HEK293 (cell line): ENCODE data around the gene ATP8A1.

Experiments used
- CTCF ChIA-PET: fragments of 350-600 bp; formaldehyde crosslinking; extraction: SDS; loops from one replicate; lab custom pipeline; 2021; ENCODE audit warnings: antibody characterized with exemption; lab: Yijun Ruan, JAX
- POLR2A ChIA-PET: fragments of 300-600 bp; formaldehyde crosslinking; extraction: SDS; loops from one replicate; lab custom pipeline; 2020; ENCODE audit warnings: antibody characterized with exemption, inconsistent platforms; lab: Yijun Ruan, JAX
- H3K27ac ChIP-seq: fragments of 200-500 bp; sonication (Bioruptor generic); 2 replicates; pipeline ENCODE4 v1.5.1; 2014; ENCODE audit warnings: low read depth, low read length, control low read depth, inconsistent platforms; ENCODE audit errors: extremely low read depth
- H3K36me3 ChIP-seq, 2 experiments: fragments of 200-500 bp in 1 of 2; sonication (Bioruptor generic) in 1 of 2; 1 replicate in 1 of 2; 2 replicates in 1 of 2; pipeline ENCODE4 v1.5.1; 2014 to 2017; ENCODE audit warnings: inconsistent platforms in 2 of 2, low read length in 2 of 2; ENCODE audit not compliant: control insufficient read depth in 2 of 2, insufficient read depth in 1 of 2
- H3K4me1 ChIP-seq: fragments of 200-500 bp; sonication (Bioruptor generic); 2 replicates; pipeline ENCODE4 v1.5.1; 2014; ENCODE audit warnings: mild to moderate bottlenecking, low read length, inconsistent platforms; ENCODE audit not compliant: control insufficient read depth, insufficient read depth
- H3K4me3 ChIP-seq: 2 replicates; pipeline ENCODE4 v1.5.1; 2011; ENCODE audit warnings: low read depth, mild to moderate bottlenecking, control low read depth, low read length, moderate library complexity
- H3K9me3 ChIP-seq: fragments of 200-500 bp; sonication (Bioruptor generic); 2 replicates; pipeline ENCODE4 v1.5.1; 2014; ENCODE audit warnings: low read depth, low read length, inconsistent platforms; ENCODE audit not compliant: control insufficient read depth, insufficient read depth
- AEBP2 ChIP-seq: fragments of 450-650 bp; formaldehyde crosslinking; IDR thresholded peaks from 2 replicates; pipeline ENCODE4 v1.5.1; 2016; ENCODE audit warnings: missing biosample characterization, missing genetic modification characterization, borderline replicate concordance
- BCL11B ChIP-seq: fragments of 450-650 bp; formaldehyde crosslinking; IDR thresholded peaks from 2 replicates; pipeline ENCODE4 v1.5.1; 2016; ENCODE audit warnings: low read depth, missing biosample characterization, missing genetic modification characterization
- HOXA7 ChIP-seq: sonication (generic); formaldehyde crosslinking; IDR thresholded peaks from 2 replicates; pipeline ENCODE4 v1.8.1; 2022; ENCODE audit warnings: missing genetic modification reagents, borderline replicate concordance
- KLF1 ChIP-seq: fragments of 450-650 bp; formaldehyde crosslinking; IDR thresholded peaks from 2 replicates; pipeline ENCODE4 v1.5.1; 2016; ENCODE audit warnings: missing biosample characterization, missing genetic modification characterization
- KLF17 ChIP-seq: fragments of 450-650 bp; formaldehyde crosslinking; IDR thresholded peaks from 2 replicates; pipeline ENCODE4 v1.5.1; 2016; ENCODE audit warnings: missing biosample characterization, missing genetic modification characterization
- KLF9 ChIP-seq: fragments of 450-650 bp; formaldehyde crosslinking; IDR thresholded peaks from 2 replicates; pipeline ENCODE4 v1.5.1; 2016; ENCODE audit warnings: missing biosample characterization, missing genetic modification characterization, low read depth
- MZF1 ChIP-seq: fragments of 450-650 bp; formaldehyde crosslinking; IDR thresholded peaks from 2 replicates; pipeline ENCODE4 v1.5.1; 2017; ENCODE audit warnings: missing biosample characterization, missing genetic modification characterization, borderline replicate concordance
- PRDM6 ChIP-seq: fragments of 450-650 bp; formaldehyde crosslinking; IDR thresholded peaks from 2 replicates; pipeline ENCODE4 v1.5.1; 2017; ENCODE audit warnings: missing biosample characterization, missing genetic modification characterization
- REPIN1 ChIP-seq: fragments of 450-650 bp; formaldehyde crosslinking; IDR thresholded peaks from 2 replicates; pipeline ENCODE4 v1.5.1; 2017; ENCODE audit warnings: missing biosample characterization, missing genetic modification characterization, low read depth
- SP3 ChIP-seq: fragments of 450-650 bp; formaldehyde crosslinking; IDR thresholded peaks from 2 replicates; pipeline ENCODE4 v1.5.1; 2016; ENCODE audit warnings: missing biosample characterization, missing genetic modification characterization
- WT1 ChIP-seq: fragments of 450-650 bp; formaldehyde crosslinking; IDR thresholded peaks from 2 replicates; pipeline ENCODE4 v1.5.1; 2016; ENCODE audit warnings: missing biosample characterization, missing genetic modification characterization
- ZBTB21 ChIP-seq: fragments of 450-650 bp; formaldehyde crosslinking; IDR thresholded peaks from 2 replicates; pipeline ENCODE4 v1.5.1; 2017; ENCODE audit warnings: missing biosample characterization, missing genetic modification characterization
- ZNF114 ChIP-seq: fragments of 450-650 bp; formaldehyde crosslinking; IDR thresholded peaks from 2 replicates; pipeline ENCODE4 v1.5.0; 2017; ENCODE audit warnings: missing biosample characterization, missing genetic modification characterization
- ZNF169 ChIP-seq: fragments of 450-650 bp; formaldehyde crosslinking; IDR thresholded peaks from 2 replicates; pipeline ENCODE4 v1.5.1; 2016; ENCODE audit warnings: missing biosample characterization, missing genetic modification characterization
- ZNF18 ChIP-seq: fragments of 450-650 bp; formaldehyde crosslinking; IDR thresholded peaks from 2 replicates; pipeline ENCODE4 v1.5.1; 2016; ENCODE audit warnings: missing biosample characterization, missing genetic modification characterization
- ZNF184 ChIP-seq: fragments of 450-650 bp; IDR thresholded peaks from 2 replicates; pipeline ENCODE4 v1.5.1; 2018; ENCODE audit warnings: missing biosample characterization, mild to moderate bottlenecking, missing genetic modification characterization
- ZNF391 ChIP-seq: fragments of 450-650 bp; formaldehyde crosslinking; IDR thresholded peaks from 2 replicates; pipeline ENCODE4 v1.5.1; 2016; ENCODE audit warnings: low read depth, missing biosample characterization, missing genetic modification characterization, borderline replicate concordance
- ZNF394 ChIP-seq: fragments of 450-650 bp; formaldehyde crosslinking; IDR thresholded peaks from 2 replicates; pipeline ENCODE4 v1.5.1; 2016; ENCODE audit warnings: missing biosample characterization, missing genetic modification characterization, mild to moderate bottlenecking, moderate library complexity, borderline replicate concordance
- ZNF558 ChIP-seq: fragments of 450-650 bp; formaldehyde crosslinking; IDR thresholded peaks from 2 replicates; pipeline ENCODE4 v1.5.1; 2016; ENCODE audit warnings: missing biosample characterization, missing genetic modification characterization
- ZNF560 ChIP-seq: fragments of 450-650 bp; formaldehyde crosslinking; IDR thresholded peaks from 2 replicates; pipeline ENCODE4 v1.5.1; 2017; ENCODE audit warnings: missing biosample characterization, missing genetic modification characterization, borderline replicate concordance
- ZNF585B ChIP-seq: fragments of 450-650 bp; formaldehyde crosslinking; IDR thresholded peaks from 2 replicates; pipeline ENCODE4 v1.5.1; 2016; ENCODE audit warnings: missing biosample characterization, missing genetic modification characterization
- ZNF747 ChIP-seq: fragments of 450-650 bp; formaldehyde crosslinking; IDR thresholded peaks from 2 replicates; pipeline ENCODE4 v1.5.1; 2016; ENCODE audit warnings: missing biosample characterization, missing genetic modification characterization
- ZNF776 ChIP-seq: fragments of 450-650 bp; formaldehyde crosslinking; IDR thresholded peaks from 2 replicates; pipeline ENCODE4 v1.5.0; 2017; ENCODE audit warnings: missing biosample characterization, missing genetic modification characterization, borderline replicate concordance
- ZSCAN30 ChIP-seq: fragments of 450-650 bp; IDR thresholded peaks from 2 replicates; pipeline ENCODE4 v1.5.1; 2018; ENCODE audit warnings: missing biosample characterization, mild to moderate bottlenecking, missing genetic modification characterization, moderate library complexity

The ATP8A1 gene

GRCh38 chr4:42458657-42459056 lies 198.2 kb downstream of the ATP8A1 start:
- Histone ChIP-seq H3K27ac (no peak overlapping the region), H3K4me3 (no peak overlapping the region), H3K4me1 (no peaks in the 10 kb centered on the region), H3K9me3 (no peaks in the 10 kb centered on the region), H3K36me3 (peaks cover 0 to 3% of the 10 kb centered on the region in 2 experiments; a peak in 1 of 3 replicates)
- ChIA-PET CTCF (no interaction called here), POLR2A (no interaction called here)
- no peak for TF ChIP-seq KLF9 (tag by site-specific recombination)
- TF ChIP-seq ZNF776 (tag by site-specific recombination) = no peak
- no peak for TF ChIP-seq ZNF184 (tag by site-specific recombination)
- TF ChIP-seq KLF17 (tag by site-specific recombination) = no peak
- TF ChIP-seq ZNF747 = no peak
- TF ChIP-seq BCL11B (tag by site-specific recombination) = no peak
- no peak for TF ChIP-seq ZNF560
- TF ChIP-seq ZSCAN30 (tag by site-specific recombination) = no peak
- no peak for TF ChIP-seq ZNF18 (tag by site-specific recombination)
- TF ChIP-seq WT1 = no peak
- TF ChIP-seq ZNF558 (tag by site-specific recombination) = no peak
- no peak for TF ChIP-seq ZBTB21 (tag by site-specific recombination)

GRCh38 chr4:42454755-42455420 lies 202.0 kb downstream of the ATP8A1 start:
- TF ChIP-seq ZNF585B (tag by site-specific recombination) (no peak), ZNF169 (no peak), HOXA7 (CRISPR knock-in tag) (no peak), MZF1 (tag by site-specific recombination) (no peak), ZNF114 (tag by site-specific recombination) (no peak), ZNF394 (tag by site-specific recombination) (no peak), KLF1 (no peak), SP3 (no peak), PRDM6 (no peak), ZNF391 (no peak), AEBP2 (tag by site-specific recombination) (no peak), REPIN1 (tag by site-specific recombination) (no peak)
- no peak overlapping the region for H3K27ac ChIP-seq
- H3K9me3 ChIP-seq = no peaks in the 10 kb centered on the region
- H3K4me1 ChIP-seq = peaks cover 5% of the 10 kb centered on the region; the same call in 1 of the 2 replicates
- no peak overlapping the region for H3K4me3 ChIP-seq
- peaks cover 0 to 11% of the 10 kb centered on the region in 2 experiments; a peak in 1 of 3 replicates for H3K36me3 ChIP-seq
- POLR2A ChIA-PET = no interaction called here
- CTCF ChIA-PET = interaction anchor here (0.6 kb wide), 1 partner anchor 1342 kb away, joined by 3 read pairs; no protein-coding TSS in a partner anchor
